HepG2 (cell line): Measurements from ENCODE around the gene OPRL1. TPM values are rescaled to one million over a fixed set of nuclear protein-coding genes. Genes with fewer than 3 reads are reported as not detected.
A peak's percentile ranks its signal among the peaks of the same experiment; 100 is the strongest.

ENCODE experiments used
- ADNP ChIP-seq: sonication (generic); formaldehyde crosslinking; IDR thresholded peaks from 2 replicates; pipeline ENCODE4 v1.4.0; 2020; ENCODE audit warnings: missing genetic modification reagents
- ATAD3A ChIP-seq: sonication (generic); formaldehyde crosslinking; IDR thresholded peaks from 2 replicates; pipeline ENCODE4 v1.4.0; 2020; ENCODE audit warnings: missing genetic modification reagents
- EED ChIP-seq: sonication (generic); formaldehyde crosslinking; IDR thresholded peaks from 2 replicates; pipeline ENCODE4 v1.5.0; 2020; ENCODE audit warnings: mild to moderate bottlenecking, missing genetic modification reagents
- FOXO1 ChIP-seq: sonication (generic); formaldehyde crosslinking; IDR thresholded peaks from 2 replicates; pipeline ENCODE4 v1.4.0; 2020; ENCODE audit warnings: missing genetic modification reagents
- MED13 ChIP-seq: sonication (generic); formaldehyde crosslinking; IDR thresholded peaks from 2 replicates; pipeline ENCODE4 v1.5.0; 2020; ENCODE audit warnings: missing genetic modification reagents
- NFE2L1 ChIP-seq: sonication (generic); formaldehyde crosslinking; IDR thresholded peaks from 2 replicates; pipeline ENCODE4 v1.4.0; 2020; ENCODE audit warnings: missing genetic modification reagents, mild to moderate bottlenecking, borderline replicate concordance
- SALL1 ChIP-seq: sonication (generic); formaldehyde crosslinking; IDR thresholded peaks from 2 replicates; pipeline ENCODE4 v1.8.0; 2022; ENCODE audit warnings: mild to moderate bottlenecking, missing genetic modification reagents
- TMF1 ChIP-seq: sonication (generic); formaldehyde crosslinking; IDR thresholded peaks from 2 replicates; pipeline ENCODE4 v1.8.1; 2022; ENCODE audit warnings: low read depth, missing genetic modification reagents
- ZBTB7B ChIP-seq: sonication (generic); formaldehyde crosslinking; IDR thresholded peaks from 2 replicates; pipeline ENCODE4 v1.4.0; 2020; ENCODE audit warnings: missing genetic modification reagents
- ZNF33A ChIP-seq: sonication (generic); formaldehyde crosslinking; IDR thresholded peaks from 2 replicates; pipeline ENCODE4 v1.5.1; 2020; ENCODE audit warnings: missing genetic modification reagents, mild to moderate bottlenecking, moderate library complexity, borderline replicate concordance
- ZNF567 ChIP-seq: sonication (generic); formaldehyde crosslinking; IDR thresholded peaks from 2 replicates; pipeline ENCODE4 v1.8.1; 2023; ENCODE audit warnings: mild to moderate bottlenecking, missing genetic modification reagents, borderline replicate concordance
- ZNF724P ChIP-seq: sonication (generic); formaldehyde crosslinking; IDR thresholded peaks from 2 replicates; pipeline ENCODE4 v1.8.0; 2022; ENCODE audit warnings: missing genetic modification reagents, borderline replicate concordance
- polyA plus RNA-seq, 8 experiments: library from polyadenylated mRNA; depleted of rRNA in 3 of 8; stranded (reverse) in 7 of 8; unstranded in 1 of 8; fragments of >200 nt; fragmentation: Illumina TruSeq in 4 of 8; extraction: Trizol in 4 of 8; gene quantifications; 2 replicates each; pipeline versions ENCODE4 v1.2.1 to v1.2.3, GENCODE V29; 2011 to 2016; ENCODE audit warnings: low read depth in 4 of 8, missing spikeins in 1 of 8, mixed read lengths in 1 of 8; ENCODE audit not compliant: insufficient read depth in 1 of 8
- total RNA-seq, 5 experiments: library from RNA; depleted of rRNA; stranded (reverse); fragments of >200 nt; fragmentation: Illumina TruSeq; extraction: Trizol; gene quantifications; 2 replicates each; pipeline ENCODE4 v1.2.3, GENCODE V29; 2016; ENCODE audit warnings: low read depth in 1 of 5
- TF ChIP-seq, protein P1 (sequence below): sonication (generic); formaldehyde crosslinking; IDR thresholded peaks from 2 replicates; pipeline ENCODE4 v1.8.0; 2022; ENCODE audit warnings: missing genetic modification reagents, mild to moderate bottlenecking, moderate library complexity, borderline replicate concordance
- TF ChIP-seq, protein P2 (sequence below): sonication (generic); formaldehyde crosslinking; IDR thresholded peaks from 2 replicates; pipeline ENCODE4 v1.4.0; 2020; ENCODE audit warnings: missing genetic modification reagents
- TF ChIP-seq, protein P3 (sequence below): sonication (generic); formaldehyde crosslinking; IDR thresholded peaks from 2 replicates; pipeline ENCODE4 v1.4.0; 2020; ENCODE audit warnings: mild to moderate bottlenecking, missing genetic modification reagents, borderline replicate concordance
- TF ChIP-seq, protein P4 (sequence below), 2 experiments: sonication (generic) in 1 of 2; formaldehyde crosslinking in 1 of 2; IDR thresholded peaks; 2 replicates each; pipeline versions ENCODE4 v1.4.0 to v1.6.1; 2016 to 2020; ENCODE audit warnings: borderline replicate concordance in 1 of 2, low read depth in 1 of 2, mild to moderate bottlenecking in 1 of 2, missing genetic modification reagents in 1 of 2
- TF ChIP-seq, protein P5 (sequence below): IDR thresholded peaks from 2 replicates; pipeline ENCODE4 v1.6.1; 2012; ENCODE audit warnings: inconsistent platforms

OPRL1 gene
- total and polyA plus RNA-seq, 2 of the 13 experiments (the other 11 are each of a cell fraction or from before 2014, with no cell fraction given), result 0.35 to 0.71 TPM

DNA sequence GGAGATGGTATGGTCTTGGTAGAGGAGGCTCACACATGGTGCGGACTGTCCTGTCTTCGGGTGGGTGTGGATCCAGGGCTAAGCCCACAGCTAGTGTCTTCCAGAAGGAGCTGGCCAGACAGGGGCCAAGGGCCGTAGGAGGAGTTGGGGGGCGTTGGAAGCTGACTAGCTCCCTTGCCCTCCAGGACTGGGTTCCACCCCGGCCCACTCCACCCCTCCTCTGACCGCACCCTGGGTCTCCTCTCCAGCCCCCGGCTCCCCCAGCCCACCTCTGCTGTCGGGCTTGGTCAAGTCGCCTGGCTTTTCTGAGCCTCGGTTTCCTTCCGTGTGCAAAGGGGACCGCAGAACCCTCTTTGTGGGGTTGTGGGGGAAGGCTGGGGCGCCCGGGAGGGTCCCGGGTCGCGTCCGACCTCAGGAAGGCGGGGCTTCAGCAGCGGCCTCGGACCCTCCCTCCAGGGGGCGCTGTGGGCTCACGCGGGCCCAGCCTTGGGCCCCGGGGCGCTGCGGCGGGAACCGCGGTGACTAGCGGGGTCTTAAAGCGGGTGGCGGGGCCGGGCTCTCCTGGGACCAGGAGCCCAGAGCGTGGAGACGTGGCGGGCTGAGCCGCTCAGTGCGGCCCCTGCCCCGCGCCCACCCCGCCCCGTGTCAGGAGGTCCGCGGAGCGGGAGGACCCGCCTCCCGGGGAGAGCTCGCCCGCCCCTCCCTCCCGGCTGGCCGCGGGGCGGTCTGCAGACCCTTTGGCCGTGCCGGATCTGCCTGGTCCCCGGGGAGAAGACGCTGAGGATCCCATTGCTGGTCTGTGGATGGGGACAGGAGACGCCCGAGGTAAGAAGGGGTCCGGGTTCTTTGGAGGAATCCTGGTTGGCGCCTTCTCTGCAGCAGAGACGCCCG lies 22.1 kb downstream of the OPRL1 start (continued):
- TF ChIP-seq, protein P1, sequence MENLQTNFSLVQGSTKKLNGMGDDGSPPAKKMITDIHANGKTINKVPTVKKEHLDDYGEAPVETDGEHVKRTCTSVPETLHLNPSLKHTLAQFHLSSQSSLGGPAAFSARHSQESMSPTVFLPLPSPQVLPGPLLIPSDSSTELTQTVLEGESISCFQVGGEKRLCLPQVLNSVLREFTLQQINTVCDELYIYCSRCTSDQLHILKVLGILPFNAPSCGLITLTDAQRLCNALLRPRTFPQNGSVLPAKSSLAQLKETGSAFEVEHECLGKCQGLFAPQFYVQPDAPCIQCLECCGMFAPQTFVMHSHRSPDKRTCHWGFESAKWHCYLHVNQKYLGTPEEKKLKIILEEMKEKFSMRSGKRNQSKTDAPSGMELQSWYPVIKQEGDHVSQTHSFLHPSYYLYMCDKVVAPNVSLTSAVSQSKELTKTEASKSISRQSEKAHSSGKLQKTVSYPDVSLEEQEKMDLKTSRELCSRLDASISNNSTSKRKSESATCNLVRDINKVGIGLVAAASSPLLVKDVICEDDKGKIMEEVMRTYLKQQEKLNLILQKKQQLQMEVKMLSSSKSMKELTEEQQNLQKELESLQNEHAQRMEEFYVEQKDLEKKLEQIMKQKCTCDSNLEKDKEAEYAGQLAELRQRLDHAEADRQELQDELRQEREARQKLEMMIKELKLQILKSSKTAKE, result no peak
- TF ChIP-seq EED (CRISPR knock-in tag) (no peak), TMF1 (no peak), SALL1 (CRISPR knock-in tag) (peak; percentile 61), NFE2L1 (CRISPR knock-in tag) (no peak), ZBTB7B (CRISPR knock-in tag) (peak; percentile 88; the same call in 1 of the 2 replicates), ATAD3A (CRISPR knock-in tag) (no peak), ZNF724P (CRISPR knock-in tag) (no peak), ZNF33A (CRISPR knock-in tag) (no peak), FOXO1 (no peak), ADNP (CRISPR knock-in tag) (0 out of 2 replicates have a peak, but pooled peaks have one; percentile 17), MED13 (CRISPR knock-in tag) (no peak), ZNF567 (CRISPR knock-in tag) (no peak)
- TF ChIP-seq, protein P2, sequence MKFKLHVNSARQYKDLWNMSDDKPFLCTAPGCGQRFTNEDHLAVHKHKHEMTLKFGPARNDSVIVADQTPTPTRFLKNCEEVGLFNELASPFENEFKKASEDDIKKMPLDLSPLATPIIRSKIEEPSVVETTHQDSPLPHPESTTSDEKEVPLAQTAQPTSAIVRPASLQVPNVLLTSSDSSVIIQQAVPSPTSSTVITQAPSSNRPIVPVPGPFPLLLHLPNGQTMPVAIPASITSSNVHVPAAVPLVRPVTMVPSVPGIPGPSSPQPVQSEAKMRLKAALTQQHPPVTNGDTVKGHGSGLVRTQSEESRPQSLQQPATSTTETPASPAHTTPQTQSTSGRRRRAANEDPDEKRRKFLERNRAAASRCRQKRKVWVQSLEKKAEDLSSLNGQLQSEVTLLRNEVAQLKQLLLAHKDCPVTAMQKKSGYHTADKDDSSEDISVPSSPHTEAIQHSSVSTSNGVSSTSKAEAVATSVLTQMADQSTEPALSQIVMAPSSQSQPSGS (CRISPR knock-in tag), result no peak
- TF ChIP-seq, protein P3, sequence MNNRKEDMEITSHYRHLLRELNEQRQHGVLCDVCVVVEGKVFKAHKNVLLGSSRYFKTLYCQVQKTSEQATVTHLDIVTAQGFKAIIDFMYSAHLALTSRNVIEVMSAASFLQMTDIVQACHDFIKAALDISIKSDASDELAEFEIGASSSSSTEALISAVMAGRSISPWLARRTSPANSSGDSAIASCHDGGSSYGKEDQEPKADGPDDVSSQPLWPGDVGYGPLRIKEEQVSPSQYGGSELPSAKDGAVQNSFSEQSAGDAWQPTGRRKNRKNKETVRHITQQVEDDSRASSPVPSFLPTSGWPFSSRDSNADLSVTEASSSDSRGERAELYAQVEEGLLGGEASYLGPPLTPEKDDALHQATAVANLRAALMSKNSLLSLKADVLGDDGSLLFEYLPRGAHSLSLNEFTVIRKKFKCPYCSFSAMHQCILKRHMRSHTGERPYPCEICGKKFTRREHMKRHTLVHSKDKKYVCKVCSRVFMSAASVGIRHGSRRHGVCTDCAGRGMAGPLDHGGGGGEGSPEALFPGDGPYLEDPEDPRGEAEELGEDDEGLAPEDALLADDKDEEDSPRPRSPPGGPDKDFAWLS (CRISPR knock-in tag), result no peak
- TF ChIP-seq, protein P4, sequence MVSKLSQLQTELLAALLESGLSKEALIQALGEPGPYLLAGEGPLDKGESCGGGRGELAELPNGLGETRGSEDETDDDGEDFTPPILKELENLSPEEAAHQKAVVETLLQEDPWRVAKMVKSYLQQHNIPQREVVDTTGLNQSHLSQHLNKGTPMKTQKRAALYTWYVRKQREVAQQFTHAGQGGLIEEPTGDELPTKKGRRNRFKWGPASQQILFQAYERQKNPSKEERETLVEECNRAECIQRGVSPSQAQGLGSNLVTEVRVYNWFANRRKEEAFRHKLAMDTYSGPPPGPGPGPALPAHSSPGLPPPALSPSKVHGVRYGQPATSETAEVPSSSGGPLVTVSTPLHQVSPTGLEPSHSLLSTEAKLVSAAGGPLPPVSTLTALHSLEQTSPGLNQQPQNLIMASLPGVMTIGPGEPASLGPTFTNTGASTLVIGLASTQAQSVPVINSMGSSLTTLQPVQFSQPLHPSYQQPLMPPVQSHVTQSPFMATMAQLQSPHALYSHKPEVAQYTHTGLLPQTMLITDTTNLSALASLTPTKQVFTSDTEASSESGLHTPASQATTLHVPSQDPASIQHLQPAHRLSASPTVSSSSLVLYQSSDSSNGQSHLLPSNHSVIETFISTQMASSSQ (IDR thresholded peaks at IDR 0.05; ENCODE audit: low read depth), result no peak
- TF ChIP-seq, protein P4 (CRISPR knock-in tag; IDR thresholded peaks at IDR 0.05; ENCODE audit: borderline replicate concordance), result no peak
- TF ChIP-seq, protein P5, sequence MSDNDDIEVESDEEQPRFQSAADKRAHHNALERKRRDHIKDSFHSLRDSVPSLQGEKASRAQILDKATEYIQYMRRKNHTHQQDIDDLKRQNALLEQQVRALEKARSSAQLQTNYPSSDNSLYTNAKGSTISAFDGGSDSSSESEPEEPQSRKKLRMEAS, result peak; percentile 41; the same call in 1 of the 2 replicates
